PFSK-1 (cell line): ENCODE data around the gene YIF1A.

Experiments used
- FOXP2 ChIP-seq: optimal IDR thresholded peaks from 2 replicates; pipeline ENCODE3; 2011; ENCODE audit warnings: borderline replicate concordance, control low read depth, inconsistent platforms; ENCODE audit not compliant: insufficient read depth; ENCODE audit errors: extremely low read length, extremely low read depth
- POLR2AphosphoS5 ChIP-seq: IDR thresholded peaks from 2 replicates; pipeline ENCODE4 v1.6.1; 2012; ENCODE audit warnings: low read depth, mild to moderate bottlenecking, control low read depth, low read length, moderate library complexity
- REST ChIP-seq, 2 experiments: IDR thresholded peaks; 2 replicates each; pipeline versions ENCODE4 v1.6.1 to v1.8.0; 2011 to 2012; ENCODE audit warnings: low read depth in 2 of 2, low read length in 2 of 2, control low read depth in 1 of 2, inconsistent platforms in 1 of 2, mild to moderate bottlenecking in 1 of 2, moderate library complexity in 1 of 2; ENCODE audit not compliant: insufficient read depth in 1 of 2
- SIN3A ChIP-seq: IDR thresholded peaks from 2 replicates; pipeline ENCODE4 v1.6.1; 2012; ENCODE audit warnings: mild to moderate bottlenecking, low read length, moderate library complexity, borderline replicate concordance; ENCODE audit not compliant: insufficient read depth
- TAF1 ChIP-seq: IDR thresholded peaks from 2 replicates; pipeline ENCODE4 v1.6.1; 2012; ENCODE audit warnings: low read length, control low read depth, borderline replicate concordance; ENCODE audit not compliant: insufficient read depth

- TF ChIP-seq POLR2AphosphoS5 (no peak), SIN3A (no peak), TAF1 (no peak), REST (IDR thresholded peaks at IDR 0.05; ENCODE audit: insufficient read depth in 1 of 2, low read depth in 2 of 2, low read length in 2 of 2) (no peak), FOXP2 (no peak)
Measured at GRCh38 chr11:66262191-66262590, 26.8 kb downstream of the YIF1A start.
